HepG2 (cell line): ENCODE data around the gene TMEM80. TPM values are rescaled to one million over a fixed set of nuclear protein-coding genes. Genes with fewer than 3 reads are reported as not detected.
A peak's percentile ranks its signal among the peaks of the same experiment; 100 is the strongest.

ENCODE experiments used
- ATAC-seq: fragments of 200-7000 bp; cut with Tn5 transposase; 3 replicates; pipeline ENCODE4 v1.9.1; 2020; ENCODE audit warnings: mild to moderate bottlenecking, moderate library complexity
- BruUV-seq: library from RNA; stranded (reverse); fragments of 400-500 nt; replicated peaks from 2 replicates; lab custom pipeline; 2021; lab: Mats Ljungman, UMichigan
- CTCF ChIA-PET: fragments of 300-600 bp; formaldehyde crosslinking; extraction: SDS; loops from one replicate; lab custom pipeline; 2021; ENCODE audit warnings: low total read pairs, inconsistent platforms, low intra/inter-chr PET ratio; lab: Yijun Ruan, JAX
- POLR2A ChIA-PET: fragments of 350-600 bp; sonication (Branson Sonifier 250); formaldehyde crosslinking; loops from one replicate; lab custom pipeline; 2020; ENCODE audit warnings: antibody characterized with exemption, inconsistent platforms; lab: Yijun Ruan, JAX
- DNase-seq: peaks from one replicate; pipeline ENCODE4 v3.0.0-alpha.2; 2015; ENCODE audit warnings: low spot score
- FAIRE-seq: peaks from 3 replicates; lab custom pipeline; 2011; peaks lifted over from hg19 to GRCh38; lab: Jason Lieb, UNC
- H2AFZ ChIP-seq: one replicate; pipeline ENCODE4 v1.6.1; 2011; ENCODE audit warnings: low read length, inconsistent platforms
- H3K27ac ChIP-seq: fragments of 300-600 bp; 3 replicates; pipeline ENCODE4 v1.8.0; 2011; ENCODE audit warnings: mixed run types, mild to moderate bottlenecking, mixed read lengths, low read length, inconsistent platforms; ENCODE audit not compliant: insufficient read depth; ENCODE audit errors: extremely low read length
- H3K27me3 ChIP-seq, 2 experiments: fragments of 200-600 bp in 1 of 2; 2 replicates in 1 of 2; 3 replicates in 1 of 2; pipeline versions ENCODE4 v1.6.0 to v1.8.0; 2011; ENCODE audit warnings: low read length in 2 of 2, mild to moderate bottlenecking in 2 of 2, moderate library complexity in 2 of 2, inconsistent platforms in 1 of 2; ENCODE audit not compliant: insufficient read depth in 2 of 2, control insufficient read depth in 1 of 2
- H3K36me3 ChIP-seq, 2 experiments: fragments of 200-600 bp in 1 of 2; replicated peaks in 1 of 2; 2 replicates in 1 of 2; 3 replicates in 1 of 2; pipeline versions ENCODE4 v1.5.1 to v1.8.0; 2011; ENCODE audit warnings: low read length in 2 of 2, inconsistent platforms in 1 of 2; ENCODE audit not compliant: insufficient read depth in 2 of 2, control insufficient read depth in 1 of 2
- H3K4me1 ChIP-seq: 2 replicates; pipeline ENCODE4 v1.5.1; 2012; ENCODE audit warnings: low read length, inconsistent platforms; ENCODE audit not compliant: insufficient read depth
- H3K4me2 ChIP-seq: 2 replicates; pipeline ENCODE4 v1.6.0; 2011; ENCODE audit warnings: low read depth, low read length, inconsistent platforms
- H3K4me3 ChIP-seq, 3 experiments: fragments of 200-600 bp in 1 of 3; sonication (generic), shearing (Covaris generic) in 1 of 3; replicated peaks in 1 of 3; 2 replicates each; pipeline ENCODE4 v1.5.1; 2011 to 2016; ENCODE audit warnings: low read length in 3 of 3, inconsistent platforms in 2 of 3, low read depth in 2 of 3, mild to moderate bottlenecking in 2 of 3, control low read depth in 1 of 3, mixed read lengths in 1 of 3; ENCODE audit not compliant: insufficient read depth in 1 of 3
- H3K79me2 ChIP-seq: one replicate; pipeline ENCODE4 v1.6.1; 2011; ENCODE audit warnings: low read length, inconsistent platforms; ENCODE audit not compliant: insufficient read depth
- H3K9ac ChIP-seq: 2 replicates; pipeline ENCODE4 v1.6.0; 2011; ENCODE audit warnings: mild to moderate bottlenecking, low read depth, low read length, inconsistent platforms; ENCODE audit not compliant: insufficient read depth
- H3K9me3 ChIP-seq: 2 replicates; pipeline ENCODE4 v1.5.1; 2012; ENCODE audit warnings: mild to moderate bottlenecking, low read length
- H4K20me1 ChIP-seq: 2 replicates; pipeline ENCODE4 v1.6.0; 2011; ENCODE audit warnings: inconsistent platforms, mild to moderate bottlenecking, low read length, moderate library complexity; ENCODE audit not compliant: insufficient read depth
- GABPB1 ChIP-seq: IDR thresholded peaks from 2 replicates; pipeline ENCODE4 v1.6.1; 2016; ENCODE audit warnings: mild to moderate bottlenecking, missing genetic modification reagents, moderate library complexity, missing compliant biosample characterization
- RELA ChIP-seq: sonication (generic); formaldehyde crosslinking; IDR thresholded peaks from 2 replicates; pipeline ENCODE4 v1.4.0; 2020; ENCODE audit warnings: missing genetic modification reagents
- ZFY ChIP-seq: sonication (generic); formaldehyde crosslinking; IDR thresholded peaks from 2 replicates; pipeline ENCODE4 v1.4.0; 2020; ENCODE audit warnings: missing genetic modification reagents
- ZNF30 ChIP-seq: sonication (generic); formaldehyde crosslinking; IDR thresholded peaks from 2 replicates; pipeline ENCODE4 v1.5.0; 2020; ENCODE audit warnings: mild to moderate bottlenecking, missing genetic modification reagents
- ZNF550 ChIP-seq: sonication (generic); formaldehyde crosslinking; IDR thresholded peaks from 2 replicates; pipeline ENCODE4 v1.4.0; 2020; ENCODE audit warnings: mild to moderate bottlenecking, missing genetic modification reagents, borderline replicate concordance
- ZNF749 ChIP-seq: sonication (generic); formaldehyde crosslinking; IDR thresholded peaks from 2 replicates; pipeline ENCODE4 v1.8.0; 2022; ENCODE audit warnings: mild to moderate bottlenecking, missing genetic modification reagents, moderate library complexity, borderline replicate concordance
- ZNF781 ChIP-seq: sonication (generic); formaldehyde crosslinking; IDR thresholded peaks from 2 replicates; pipeline ENCODE4 v1.5.1; 2020; ENCODE audit warnings: borderline replicate concordance, mild to moderate bottlenecking, missing genetic modification reagents; ENCODE audit errors: not compliant biosample characterization
- WGBS: methylation state at CpG from one replicate; pipeline ENCODE4 v1.1.6; 2017; ENCODE audit warnings: low lambda C conversion rate; 5-methylcytosine and 5-hydroxymethylcytosine counted together
- in situ Hi-C: cut with HindIII; loops from 2 replicates; pipeline ENCODE4 v1.10.0; 2017; ENCODE audit warnings: low pct_unique_long_range_greater_than_20kb; ENCODE audit not compliant: extremely low pct_ligation_motif_present
- intact Hi-C: fragments of 100-400 bp; cut with micrococcal nuclease; formaldehyde crosslinking; loops from one replicate; pipeline ENCODE4 v1.10.0; 2022; ENCODE audit not compliant: unreplicated experiment
- polyA plus RNA-seq, 8 experiments: library from polyadenylated mRNA; depleted of rRNA in 3 of 8; stranded (reverse) in 7 of 8; unstranded in 1 of 8; fragments of >200 nt; fragmentation: Illumina TruSeq in 4 of 8; extraction: Trizol in 4 of 8; gene quantifications; 2 replicates each; pipeline versions ENCODE4 v1.2.1 to v1.2.3, GENCODE V29; 2011 to 2016; ENCODE audit warnings: low read depth in 4 of 8, missing spikeins in 1 of 8, mixed read lengths in 1 of 8; ENCODE audit not compliant: insufficient read depth in 1 of 8
- total RNA-seq, 5 experiments: library from RNA; depleted of rRNA; stranded (reverse); fragments of >200 nt; fragmentation: Illumina TruSeq; extraction: Trizol; gene quantifications; 2 replicates each; pipeline ENCODE4 v1.2.3, GENCODE V29; 2016; ENCODE audit warnings: low read depth in 1 of 5
- TF ChIP-seq, protein P1 (sequence below): sonication (generic); formaldehyde crosslinking; conservative IDR thresholded peaks from 2 replicates; pipeline ENCODE4 v1.5.0; 2020; ENCODE audit warnings: missing genetic modification reagents

Gene TMEM80
- total and polyA plus RNA-seq, 2 of the 13 experiments (the other 11 are each of a cell fraction or from before 2014, with no cell fraction given) = 5.6 to 17.1 TPM

DNA sequence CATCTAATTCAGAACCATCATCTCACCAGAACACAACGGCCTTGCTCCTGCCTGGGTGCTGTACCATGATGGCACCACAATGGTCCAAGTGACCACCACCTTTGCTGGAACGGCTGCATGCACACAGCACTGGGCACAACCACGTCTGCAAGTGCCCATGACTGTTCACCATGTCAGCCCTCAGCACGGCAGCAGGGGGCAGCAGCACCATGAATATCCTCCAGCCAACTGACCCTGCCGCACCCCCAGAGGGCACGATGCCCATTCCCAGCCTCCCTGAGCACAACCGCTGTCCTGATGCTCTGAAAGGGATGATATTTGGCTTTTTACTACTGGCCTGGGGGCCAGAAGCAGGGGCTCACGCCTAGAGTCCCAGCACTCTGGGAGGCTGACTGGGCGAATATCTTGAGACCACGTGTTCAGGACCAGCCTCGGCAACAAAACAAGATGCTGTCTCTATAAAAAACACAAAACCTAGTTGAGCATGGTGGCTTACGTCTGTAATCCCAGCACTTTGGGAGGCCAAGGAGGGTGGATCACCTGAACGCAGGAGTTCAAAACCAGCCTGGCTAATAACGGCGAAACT is 32.8 kb upstream of the TMEM80 start (continued):
- TF ChIP-seq, protein P1, sequence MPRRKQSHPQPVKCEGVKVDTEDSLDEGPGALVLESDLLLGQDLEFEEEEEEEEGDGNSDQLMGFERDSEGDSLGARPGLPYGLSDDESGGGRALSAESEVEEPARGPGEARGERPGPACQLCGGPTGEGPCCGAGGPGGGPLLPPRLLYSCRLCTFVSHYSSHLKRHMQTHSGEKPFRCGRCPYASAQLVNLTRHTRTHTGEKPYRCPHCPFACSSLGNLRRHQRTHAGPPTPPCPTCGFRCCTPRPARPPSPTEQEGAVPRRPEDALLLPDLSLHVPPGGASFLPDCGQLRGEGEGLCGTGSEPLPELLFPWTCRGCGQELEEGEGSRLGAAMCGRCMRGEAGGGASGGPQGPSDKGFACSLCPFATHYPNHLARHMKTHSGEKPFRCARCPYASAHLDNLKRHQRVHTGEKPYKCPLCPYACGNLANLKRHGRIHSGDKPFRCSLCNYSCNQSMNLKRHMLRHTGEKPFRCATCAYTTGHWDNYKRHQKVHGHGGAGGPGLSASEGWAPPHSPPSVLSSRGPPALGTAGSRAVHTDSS = no peak
- no peak for TF ChIP-seq ZFY (CRISPR knock-in tag)
- TF ChIP-seq ZNF781 (CRISPR knock-in tag) = peak; percentile 37
- 0 out of 2 replicates have a peak, but pooled peaks have one; percentile 22 for TF ChIP-seq GABPB1 (CRISPR knock-in tag)

DNA sequence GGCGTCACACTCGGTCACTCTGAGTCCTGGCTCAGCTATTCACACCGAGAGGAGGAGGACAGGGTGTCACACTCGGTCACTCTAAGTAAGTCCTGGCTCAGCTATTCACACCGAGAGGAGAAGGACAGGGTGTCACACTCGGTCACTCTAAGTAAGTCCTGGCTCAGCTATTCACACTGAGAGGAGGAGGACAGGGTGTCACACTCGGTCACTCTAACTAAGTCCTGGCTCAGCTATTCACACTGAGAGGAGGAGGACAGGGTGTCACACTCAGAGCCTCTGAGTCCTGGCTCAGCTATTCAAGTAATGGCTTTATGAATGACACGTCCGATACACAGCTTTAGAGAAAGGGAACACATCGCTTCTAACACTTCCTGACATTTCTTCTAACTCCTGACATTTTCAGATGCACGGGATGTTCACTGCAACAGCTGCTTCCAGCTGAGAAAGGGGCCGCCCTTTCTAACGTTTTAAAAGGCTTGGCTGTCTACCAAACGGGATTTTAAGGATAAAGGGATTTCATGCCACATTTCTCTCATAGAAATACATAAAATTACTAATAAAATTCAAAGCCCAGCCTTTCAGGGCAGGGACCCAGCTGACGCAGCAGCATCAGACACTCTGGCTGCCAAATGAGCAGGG is 30.4 kb upstream of the TMEM80 start:
- Histone ChIP-seq H3K4me3 (no peak overlapping the region), H3K9ac (no peak overlapping the region), H3K27me3 (no peaks in the 10 kb centered on the region), H3K4me1 (no peaks in the 10 kb centered on the region), H3K27ac (no peak overlapping the region), H3K4me2 (no peak overlapping the region), H2AFZ (no peak overlapping the region), H3K79me2 (no peaks in the 10 kb centered on the region), H3K9me3 (no peaks in the 10 kb centered on the region), H3K36me3 (peaks cover 13 to 46% of the 10 kb centered on the region in 2 experiments; a peak in 4 of 5 replicates), H4K20me1 (0 out of 2 replicates have a peak, but pooled peaks cover 4% of the 10 kb centered on the region)
- FAIRE-seq (no peak), DNase-seq (no peak), ATAC-seq (no peak)
- POLR2A ChIA-PET = no interaction called here
- TF ChIP-seq ZNF30 (no peak), ZNF550 (no peak), ZNF749 (CRISPR knock-in tag) (no peak), RELA (CRISPR knock-in tag) (no peak)
- CTCF ChIA-PET = no interaction called here
- BruUV-seq = no TSS peak
- 86% methylated on average over 10 of the region's 15 CpGs for WGBS
- in situ Hi-C loops (no loop called here), intact Hi-C loops (no loop called here)
